HG03575 (cell line): ENCODE results near the gene RARRES2.

Source experiments
- ATAC-seq: cut with Tn5 transposase; IDR thresholded peaks from one replicate; pipeline ENCODE4 v1.9.1; 2021; ENCODE audit not compliant: unreplicated experiment, insufficient number of reproducible peaks, low FRiP score; ENCODE audit errors: extremely low read depth

RARRES2 gene

DNA sequence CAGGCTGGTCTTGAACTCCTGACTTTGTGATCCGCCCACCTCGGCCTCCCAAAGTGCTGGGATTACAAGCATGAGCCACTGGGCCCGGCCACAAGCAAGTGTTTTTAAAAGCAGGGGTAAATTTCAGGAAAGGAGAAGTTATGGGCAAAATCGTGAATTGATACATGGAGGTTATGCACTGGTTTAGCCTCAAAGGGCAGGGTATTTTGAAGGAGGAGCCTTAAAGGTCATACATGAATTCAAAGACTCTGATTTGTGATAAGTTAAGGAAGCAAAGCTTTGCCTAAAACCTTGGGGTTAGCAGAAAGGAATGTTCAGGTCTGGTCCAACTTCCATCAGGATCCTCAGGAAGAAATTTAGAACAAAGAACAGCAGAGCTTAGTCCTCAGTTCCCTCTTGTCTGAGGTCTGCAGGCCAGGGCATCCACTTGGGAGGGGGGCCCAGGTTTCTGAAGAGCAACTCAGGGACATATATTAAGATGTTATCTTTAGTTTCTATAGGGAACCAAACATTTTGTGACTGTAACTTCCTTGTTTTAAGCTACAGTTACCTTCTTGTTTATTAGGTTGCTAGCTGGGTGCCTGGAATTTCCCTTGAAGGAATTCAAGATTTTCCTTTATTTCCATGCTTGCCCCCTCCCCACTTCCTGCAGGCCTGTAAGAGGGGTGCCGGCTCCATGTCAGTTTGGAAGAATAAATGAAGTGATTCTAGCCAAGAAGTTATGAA is 24.4 kb upstream of the RARRES2 start:
- no peak for ATAC-seq

- ATAC-seq = no peak
These were observed 23.8 kb upstream of the RARRES2 start for GRCh38 chr7:150365194-150365593.

- ATAC-seq = no peak
These were observed 22.4 kb upstream of the RARRES2 start for GRCh38 chr7:150363872-150364271.

DNA sequence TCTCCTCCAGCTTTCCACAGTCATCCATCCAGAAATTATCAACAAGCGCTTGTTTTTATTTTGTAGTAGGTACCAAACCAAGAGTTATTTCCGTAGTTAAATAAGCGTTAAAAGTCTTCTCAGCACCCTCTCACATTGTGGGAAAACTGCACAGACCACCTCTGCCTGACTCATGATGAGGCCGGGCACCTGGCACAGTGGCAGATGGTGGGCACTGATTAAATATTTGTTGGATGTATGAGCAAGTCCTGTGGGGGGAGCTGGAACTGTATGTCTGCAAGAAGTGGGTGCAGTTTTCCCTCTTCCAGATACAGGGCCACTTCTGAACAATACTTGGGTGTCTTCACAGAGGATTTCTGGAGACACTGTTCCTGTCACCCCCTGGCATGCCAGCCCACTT is 21.9 kb upstream of the RARRES2 start:
- ATAC-seq = no peak

- ATAC-seq = no peak
These were observed 20.6 kb upstream of the RARRES2 start for GRCh38 chr7:150361807-150362621.

GRCh38 chr7:150361402-150361801 is 20.0 kb upstream of the RARRES2 start:
- ATAC-seq = no peak

DNA sequence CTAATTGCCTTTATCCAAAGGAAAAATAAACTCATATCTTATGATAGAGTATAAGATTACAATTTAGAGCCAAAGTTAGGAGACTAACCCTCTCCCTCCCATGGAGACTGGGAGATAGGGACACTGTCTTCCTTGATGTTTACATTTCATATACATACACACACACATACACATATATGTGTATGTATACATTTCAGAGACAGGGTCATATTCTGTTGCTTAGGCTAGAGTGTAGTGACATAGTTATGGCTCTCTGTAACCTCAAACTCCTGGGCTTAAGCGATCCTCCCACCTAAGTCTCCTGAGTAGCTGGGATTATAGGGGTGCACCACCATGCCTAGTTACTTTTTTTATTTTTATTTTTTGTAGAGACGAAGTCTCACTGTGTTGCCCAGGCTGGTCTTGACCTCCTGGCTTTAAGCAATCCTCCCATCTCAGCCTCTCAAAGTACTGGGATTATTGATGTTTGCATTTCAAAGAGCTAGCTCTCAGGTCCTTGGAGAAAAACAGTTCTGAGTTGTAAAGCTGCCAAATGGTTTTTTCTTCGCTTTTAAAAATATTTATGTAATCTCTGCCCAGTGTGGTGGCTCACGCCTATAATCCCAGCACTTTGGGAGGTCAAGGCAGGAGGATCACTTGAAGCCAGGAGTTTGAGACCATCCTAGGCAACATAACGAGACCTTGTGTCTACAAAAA is 19.1 kb upstream of the RARRES2 start:
- ATAC-seq = no peak

DNA sequence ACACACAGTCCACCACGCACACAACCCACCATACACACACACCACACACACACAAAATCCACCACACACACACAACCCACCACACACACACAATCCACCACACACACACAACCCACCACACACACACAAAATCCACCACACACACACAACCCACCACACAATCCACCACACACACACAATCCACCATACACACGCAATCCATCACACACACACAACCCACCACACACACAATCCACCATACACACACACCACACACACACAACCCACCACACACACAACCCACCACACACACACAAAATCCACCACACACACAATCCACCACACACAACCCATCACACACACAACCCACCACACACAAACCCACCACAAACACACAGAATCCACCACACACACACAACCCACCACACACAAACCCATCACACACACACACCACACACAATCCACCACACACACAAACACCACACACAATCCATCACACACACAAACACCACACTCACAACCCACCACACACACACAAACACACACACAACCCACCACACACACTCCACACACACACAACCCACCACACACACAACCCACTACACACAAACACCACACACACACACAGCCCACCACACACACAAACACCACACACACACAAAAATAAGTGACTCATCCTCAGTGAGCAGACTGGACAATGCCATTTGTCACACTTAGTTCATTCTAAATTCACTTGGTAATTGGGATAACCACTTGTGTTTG is 18.4 kb upstream of the RARRES2 start:
- ATAC-seq = no peak

GRCh38 chr7:150358988-150359621 is 17.7 kb upstream of the RARRES2 start:
- no peak for ATAC-seq

DNA sequence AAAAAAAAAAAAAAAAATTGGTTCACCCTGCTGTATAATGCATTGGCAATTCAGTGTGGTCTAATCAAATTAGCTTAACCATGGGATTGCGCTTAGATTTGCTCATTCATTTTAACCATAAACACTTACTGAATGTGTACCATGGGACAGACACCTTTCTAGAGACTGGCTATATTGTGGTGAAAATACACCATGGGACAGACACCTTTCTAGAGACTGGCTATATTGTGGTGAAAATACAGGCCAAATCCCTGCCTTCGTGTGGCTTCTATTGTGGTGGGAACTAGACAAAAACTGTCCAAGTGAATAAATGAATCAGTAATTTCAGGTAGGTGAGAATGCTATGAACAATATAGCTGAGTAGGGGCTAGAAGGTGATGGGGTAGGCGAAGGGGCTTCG is 17.0 kb upstream of the RARRES2 start:
- no peak for ATAC-seq

GRCh38 chr7:150357771-150358427 is 16.5 kb upstream of the RARRES2 start:
- ATAC-seq = no peak

DNA sequence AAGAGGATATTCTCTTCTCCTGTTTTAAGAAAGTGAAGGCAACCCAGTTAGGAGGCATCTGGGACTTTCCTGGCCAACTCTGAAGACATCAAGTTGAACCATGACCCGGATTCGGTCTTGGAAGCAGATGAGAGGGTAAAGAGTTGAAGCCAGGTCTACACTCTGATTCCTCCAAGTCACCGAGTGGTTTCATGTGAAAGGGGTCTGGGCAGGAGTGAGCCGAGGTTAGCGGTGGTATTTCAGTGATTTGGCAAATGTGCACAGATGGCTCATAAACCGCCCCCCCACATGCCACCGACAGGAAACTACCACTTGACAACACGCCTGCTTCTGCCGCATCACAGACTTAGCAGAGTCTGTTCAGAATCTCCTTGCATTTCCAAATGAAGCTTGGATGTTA is 15.8 kb upstream of the RARRES2 start:
- ATAC-seq = no peak

GRCh38 chr7:150356265-150356897 is 15.0 kb upstream of the RARRES2 start:
- no peak for ATAC-seq

DNA sequence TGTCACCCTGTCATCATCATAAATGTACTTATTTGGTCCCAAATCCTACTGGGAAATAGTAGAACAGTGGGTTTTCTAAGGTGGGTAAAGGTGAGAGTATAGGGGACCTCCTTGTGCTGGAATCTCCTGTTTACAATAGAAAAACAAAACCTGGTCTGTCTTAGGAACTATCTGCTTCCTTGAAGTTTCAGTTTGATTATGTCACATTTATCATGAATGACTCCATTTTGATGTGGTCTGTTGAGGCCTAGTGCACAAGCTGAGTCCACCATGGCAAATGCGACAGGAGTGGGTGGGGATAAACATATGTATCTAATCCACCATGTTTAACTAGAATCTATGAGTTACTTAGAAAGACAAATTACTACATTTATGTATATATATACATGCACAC is 14.2 kb upstream of the RARRES2 start:
- ATAC-seq = no peak

DNA sequence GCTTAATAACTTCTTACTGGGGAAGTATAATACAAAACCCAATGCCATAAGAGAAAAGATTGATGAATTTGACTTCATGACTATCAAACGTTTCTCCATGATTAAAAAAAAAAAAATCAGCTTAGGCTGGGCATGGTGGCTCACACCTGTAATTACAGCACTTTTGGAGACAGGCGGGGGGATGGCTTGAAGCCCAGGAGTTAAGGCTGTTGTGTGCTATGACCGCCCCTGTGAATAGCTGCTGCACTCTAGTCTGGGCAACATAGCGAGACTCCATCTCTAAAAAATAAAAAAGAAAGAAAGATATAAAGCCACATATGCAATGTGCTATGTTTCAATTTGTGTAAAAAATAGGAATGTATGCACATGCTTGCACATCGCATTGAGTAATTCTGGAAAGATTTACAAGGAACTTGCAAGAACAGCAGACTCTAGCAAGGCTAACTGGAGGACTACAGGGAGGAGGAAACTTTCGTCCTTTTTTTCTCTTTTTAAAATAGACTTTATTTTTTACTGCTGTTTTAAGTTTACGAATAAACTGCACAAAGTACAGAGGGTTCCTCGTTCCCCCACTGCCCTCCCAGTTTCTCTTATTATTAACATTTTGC is 10.3 kb upstream of the RARRES2 start:
- ATAC-seq = no peak

DNA sequence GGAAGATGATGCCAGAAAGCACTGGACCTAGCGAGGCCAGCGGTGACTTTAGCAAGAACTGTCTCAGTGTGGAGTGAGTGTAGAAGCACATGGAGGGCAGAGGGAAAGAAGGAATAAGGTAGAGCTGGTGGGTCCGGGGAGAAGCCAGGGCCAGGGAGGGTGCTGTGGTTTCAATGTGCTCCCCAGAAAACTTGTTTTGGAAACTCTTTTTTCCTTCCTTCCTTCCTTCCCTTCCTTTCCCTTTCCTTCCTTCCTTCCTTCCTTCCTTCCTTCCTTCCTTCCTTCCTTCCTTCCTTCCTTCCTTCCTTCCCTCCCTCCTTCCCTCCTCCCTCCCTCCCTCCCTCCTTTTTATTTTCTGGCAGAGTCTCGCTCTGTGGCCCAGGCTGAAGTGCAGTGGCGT is 5.5 kb upstream of the RARRES2 start:
- ATAC-seq = no peak

DNA sequence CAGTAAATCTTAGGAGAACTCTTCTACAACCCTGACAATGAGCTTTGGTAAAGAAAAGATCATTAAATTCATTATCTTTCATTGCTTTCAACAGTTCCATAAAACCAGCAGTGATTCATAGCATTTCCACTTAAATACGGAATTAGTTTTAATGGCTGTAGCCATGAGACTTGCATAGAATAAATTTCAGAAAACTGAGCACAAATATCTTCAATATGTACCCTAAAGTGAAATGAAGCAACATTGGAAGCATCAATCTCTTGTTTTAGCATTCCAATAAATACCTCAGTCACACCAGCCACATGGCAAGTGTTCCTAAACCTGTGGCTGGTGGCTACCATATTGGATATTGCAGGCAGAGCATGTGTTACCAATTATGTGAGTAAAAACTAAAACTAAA is 3.6 kb upstream of the RARRES2 start:
- ATAC-seq = no peak

- no peak for ATAC-seq
These were observed 2.9 kb upstream of the RARRES2 start for GRCh38 chr7:150344299-150344698.
